GM19372 (cell line): Measurements from ENCODE around the gene ERCC6L.

Experiments used
- ATAC-seq: cut with Tn5 transposase; IDR thresholded peaks from one replicate; pipeline ENCODE4 v1.9.1; 2021; ENCODE audit warnings: mild to moderate bottlenecking, low read depth, moderate library complexity; ENCODE audit not compliant: unreplicated experiment

ERCC6L gene, protein sequence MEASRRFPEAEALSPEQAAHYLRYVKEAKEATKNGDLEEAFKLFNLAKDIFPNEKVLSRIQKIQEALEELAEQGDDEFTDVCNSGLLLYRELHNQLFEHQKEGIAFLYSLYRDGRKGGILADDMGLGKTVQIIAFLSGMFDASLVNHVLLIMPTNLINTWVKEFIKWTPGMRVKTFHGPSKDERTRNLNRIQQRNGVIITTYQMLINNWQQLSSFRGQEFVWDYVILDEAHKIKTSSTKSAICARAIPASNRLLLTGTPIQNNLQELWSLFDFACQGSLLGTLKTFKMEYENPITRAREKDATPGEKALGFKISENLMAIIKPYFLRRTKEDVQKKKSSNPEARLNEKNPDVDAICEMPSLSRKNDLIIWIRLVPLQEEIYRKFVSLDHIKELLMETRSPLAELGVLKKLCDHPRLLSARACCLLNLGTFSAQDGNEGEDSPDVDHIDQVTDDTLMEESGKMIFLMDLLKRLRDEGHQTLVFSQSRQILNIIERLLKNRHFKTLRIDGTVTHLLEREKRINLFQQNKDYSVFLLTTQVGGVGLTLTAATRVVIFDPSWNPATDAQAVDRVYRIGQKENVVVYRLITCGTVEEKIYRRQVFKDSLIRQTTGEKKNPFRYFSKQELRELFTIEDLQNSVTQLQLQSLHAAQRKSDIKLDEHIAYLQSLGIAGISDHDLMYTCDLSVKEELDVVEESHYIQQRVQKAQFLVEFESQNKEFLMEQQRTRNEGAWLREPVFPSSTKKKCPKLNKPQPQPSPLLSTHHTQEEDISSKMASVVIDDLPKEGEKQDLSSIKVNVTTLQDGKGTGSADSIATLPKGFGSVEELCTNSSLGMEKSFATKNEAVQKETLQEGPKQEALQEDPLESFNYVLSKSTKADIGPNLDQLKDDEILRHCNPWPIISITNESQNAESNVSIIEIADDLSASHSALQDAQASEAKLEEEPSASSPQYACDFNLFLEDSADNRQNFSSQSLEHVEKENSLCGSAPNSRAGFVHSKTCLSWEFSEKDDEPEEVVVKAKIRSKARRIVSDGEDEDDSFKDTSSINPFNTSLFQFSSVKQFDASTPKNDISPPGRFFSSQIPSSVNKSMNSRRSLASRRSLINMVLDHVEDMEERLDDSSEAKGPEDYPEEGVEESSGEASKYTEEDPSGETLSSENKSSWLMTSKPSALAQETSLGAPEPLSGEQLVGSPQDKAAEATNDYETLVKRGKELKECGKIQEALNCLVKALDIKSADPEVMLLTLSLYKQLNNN

DNA sequence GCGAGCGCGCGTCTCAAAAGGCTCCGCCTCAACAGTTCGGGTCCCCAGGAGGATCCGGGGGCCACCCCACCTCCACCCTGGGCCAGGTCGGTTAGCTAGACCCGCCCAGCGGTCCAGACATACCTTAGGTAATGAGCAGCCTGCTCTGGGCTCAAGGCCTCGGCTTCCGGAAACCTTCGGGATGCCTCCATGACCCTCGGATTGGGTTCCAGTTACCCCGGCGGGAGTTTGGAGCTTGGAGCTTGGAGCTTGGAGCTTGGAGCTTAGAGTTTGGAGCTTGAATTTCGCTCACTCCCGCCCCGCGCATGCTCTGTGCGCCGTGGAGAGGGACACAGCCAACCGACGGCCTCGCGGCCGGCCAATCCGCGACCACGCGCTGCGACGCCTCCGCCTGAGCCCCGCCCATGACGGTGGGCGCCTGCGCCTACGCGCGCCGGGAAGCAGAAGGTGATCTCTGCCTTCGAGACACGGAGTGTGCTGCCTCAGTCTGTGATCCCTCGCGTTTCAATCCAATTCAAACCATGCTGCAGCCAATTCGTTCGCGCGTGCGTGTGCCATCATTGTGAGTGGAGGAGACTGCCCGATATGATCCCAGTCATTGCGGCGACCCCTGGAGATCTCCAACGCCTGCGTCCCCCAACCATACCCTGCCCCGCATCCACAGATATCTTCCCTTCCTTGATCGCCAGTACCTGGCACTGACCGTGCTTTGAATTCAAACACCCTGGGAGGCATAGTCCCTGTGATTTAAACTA is at the start of gene ERCC6L:
Gene ERCC6L, minus strand, starts transcription at position 307 of the 755 bp plus-strand sequence. Its CDS starts 116 bp downstream, at position 191.
- peak; percentile 95 for ATAC-seq

- no peak for ATAC-seq
Measured at GRCh38 chrX:72282302-72282701, 43.5 kb upstream of the ERCC6L start.

GRCh38 chrX:72280321-72280845 is 41.6 kb upstream of the ERCC6L start:
- ATAC-seq: no peak

GRCh38 chrX:72276478-72276953 is 37.7 kb upstream of the ERCC6L start:
- no peak for ATAC-seq

- ATAC-seq: no peak
Measured at GRCh38 chrX:72274526-72274925, 35.7 kb upstream of the ERCC6L start.

- no peak for ATAC-seq
Measured at GRCh38 chrX:72273718-72274117, 34.9 kb upstream of the ERCC6L start.

GRCh38 chrX:72272868-72273267 is 34.0 kb upstream of the ERCC6L start:
- no peak for ATAC-seq

DNA sequence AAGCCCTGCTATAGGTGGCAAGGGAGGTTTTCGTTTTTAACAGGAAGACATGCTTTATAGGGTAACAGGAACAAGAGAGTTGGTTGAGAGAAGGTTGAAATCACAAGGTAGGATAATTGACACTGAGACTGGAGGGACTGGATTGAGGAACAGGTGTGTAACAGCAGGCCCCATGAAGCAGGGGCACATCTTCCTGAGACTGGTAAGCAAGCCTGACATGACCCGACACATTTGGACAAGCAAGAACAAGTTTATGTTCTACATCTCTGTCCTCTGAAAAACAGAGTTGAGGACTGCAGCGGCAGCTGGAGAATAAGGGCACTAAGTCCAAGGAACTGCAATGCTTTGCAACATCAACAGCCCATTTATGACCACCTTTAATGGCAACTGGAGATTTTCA is 33.0 kb upstream of the ERCC6L start:
- ATAC-seq: no peak

DNA sequence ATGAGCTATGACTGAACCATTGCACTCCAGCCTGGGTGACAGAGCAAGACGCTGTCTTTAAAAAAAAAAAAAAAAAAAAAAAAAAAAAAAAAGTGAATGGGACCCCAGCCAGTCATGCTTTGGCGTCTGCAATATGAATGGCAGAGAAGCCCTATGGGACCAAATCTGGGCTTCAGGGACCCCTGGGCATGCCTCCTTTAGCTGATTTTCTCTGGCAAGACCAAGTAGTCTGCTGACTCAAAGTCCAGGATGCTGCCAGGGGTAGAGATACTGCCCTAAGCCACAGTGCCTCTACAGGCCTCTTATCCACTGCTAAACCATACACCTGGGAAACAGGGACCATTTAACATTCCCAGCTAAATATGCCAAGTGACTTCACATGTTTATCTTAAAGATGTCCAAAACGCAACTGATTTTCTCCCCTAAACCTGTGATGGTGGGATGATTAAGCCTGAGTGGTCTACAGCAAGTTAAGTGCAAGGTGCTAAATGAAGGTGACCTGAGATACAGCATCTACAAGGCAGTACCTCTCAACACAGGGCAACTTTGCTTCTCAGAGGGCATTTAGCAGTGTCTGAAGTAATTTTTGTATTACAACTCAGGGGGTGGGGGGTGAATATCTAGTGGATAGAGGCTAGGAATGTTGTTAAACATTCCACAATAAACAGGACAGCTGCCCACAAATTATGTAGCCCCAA is 32.4 kb upstream of the ERCC6L start:
- no peak for ATAC-seq

DNA sequence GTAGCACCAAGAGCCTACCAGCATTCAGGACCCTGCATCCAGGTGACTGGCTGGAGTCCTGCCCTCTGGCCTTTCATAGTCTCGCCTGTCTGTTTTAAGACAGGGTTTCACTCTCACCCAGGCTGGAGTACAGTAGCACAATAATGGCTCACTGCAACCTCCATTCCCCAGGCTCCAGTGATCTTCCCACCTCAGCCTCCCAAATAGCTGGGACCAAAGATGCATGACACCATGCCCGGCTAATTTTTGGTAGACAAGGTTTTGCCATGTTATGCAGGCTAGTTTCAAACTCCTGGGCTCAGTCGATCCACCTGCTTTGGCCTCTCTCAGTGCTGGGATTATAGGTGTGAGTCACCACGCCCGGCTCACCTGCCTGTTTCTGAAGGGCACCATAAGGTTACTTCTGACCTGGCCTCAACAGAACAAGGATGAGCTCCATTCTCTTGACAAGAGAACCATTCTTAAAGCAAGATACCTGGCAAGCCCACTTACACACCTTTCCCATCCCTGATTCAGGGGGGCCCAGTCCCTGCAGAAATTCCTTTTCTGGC is 31.6 kb upstream of the ERCC6L start:
- ATAC-seq: no peak

DNA sequence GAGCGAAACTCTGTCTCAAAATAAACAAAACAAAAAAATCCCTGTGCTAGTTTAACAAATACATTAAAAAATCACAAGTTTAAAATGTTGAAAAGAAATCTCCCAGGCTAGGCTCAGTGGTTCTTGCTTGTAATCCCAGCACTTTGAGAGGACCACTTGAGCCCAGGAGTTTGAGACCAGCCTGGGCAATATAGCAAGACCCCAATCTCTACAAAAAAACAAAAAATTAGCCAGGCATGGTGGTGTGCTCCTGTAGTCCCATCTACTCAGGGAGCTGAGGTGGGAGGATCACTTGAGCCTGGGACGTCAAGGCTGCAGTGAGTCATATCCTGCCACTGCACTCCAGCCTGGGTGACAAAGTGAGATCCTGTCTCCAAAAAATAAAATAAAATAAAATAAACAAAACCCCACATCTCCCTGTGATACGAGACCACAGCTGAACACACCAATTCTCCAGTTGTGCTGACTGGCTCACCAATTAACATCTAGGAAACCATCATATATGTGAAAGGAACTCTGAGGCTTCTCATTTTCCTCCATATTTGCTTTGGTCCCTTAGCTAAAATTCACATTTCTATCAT is 30.9 kb upstream of the ERCC6L start:
- ATAC-seq: no peak

DNA sequence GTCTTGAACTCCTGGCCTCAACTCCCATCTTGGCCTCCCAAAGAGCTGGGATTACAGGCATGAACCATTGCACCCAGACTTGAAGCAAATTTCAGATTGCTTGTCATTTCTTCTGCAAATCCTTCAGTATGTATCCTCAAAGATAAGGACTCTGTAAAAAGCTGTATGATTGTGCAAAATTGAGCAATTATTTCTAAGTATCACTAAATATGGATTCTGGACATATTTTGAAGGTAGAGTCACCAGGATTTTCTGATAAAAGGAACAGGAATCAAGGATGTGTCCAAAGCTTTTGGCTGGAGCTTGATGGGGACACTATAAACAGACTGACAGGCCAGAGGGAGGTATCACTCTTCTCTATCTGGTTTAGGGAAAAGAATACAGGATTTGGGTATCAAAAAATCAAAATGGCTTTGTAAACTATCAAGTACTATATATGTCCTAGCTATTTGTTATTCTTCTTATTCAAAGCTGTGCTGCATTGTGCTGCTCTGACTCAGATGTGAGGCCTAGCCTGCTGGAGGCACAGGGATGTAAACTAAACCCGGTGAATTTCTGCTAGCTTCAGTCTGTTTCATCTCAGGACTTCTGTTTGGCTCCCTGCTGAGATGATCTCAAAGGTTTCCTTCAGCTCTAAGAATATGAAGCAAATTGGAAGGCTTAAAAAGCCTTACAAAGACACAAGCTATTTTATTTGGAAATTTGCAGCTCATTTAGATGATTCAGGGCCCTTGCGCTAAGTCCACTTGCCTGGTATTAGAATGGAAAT is 30.0 kb upstream of the ERCC6L start:
- ATAC-seq: no peak

DNA sequence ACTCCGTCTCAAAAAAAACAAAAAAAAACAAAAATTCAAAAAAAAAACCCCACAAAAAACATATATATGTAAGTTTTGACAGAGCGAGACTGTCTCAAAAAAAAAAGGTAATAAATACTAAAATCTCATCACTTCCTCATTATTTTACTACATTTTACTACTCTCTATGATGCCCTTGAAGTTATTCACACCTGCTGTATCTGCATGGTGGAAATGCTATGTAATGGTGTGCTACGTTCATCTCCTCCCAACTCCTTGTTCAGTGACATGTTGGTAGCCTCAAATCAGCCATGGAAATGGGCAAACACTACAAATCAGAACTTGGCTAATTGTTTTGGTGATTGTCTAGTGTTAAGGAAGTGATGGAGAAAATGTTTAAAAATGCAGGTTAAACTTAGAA is 26.4 kb upstream of the ERCC6L start:
- no peak for ATAC-seq

GRCh38 chrX:72262077-72262476 is 23.2 kb upstream of the ERCC6L start:
- no peak for ATAC-seq

- no peak for ATAC-seq
Measured at GRCh38 chrX:72260448-72260847, 21.6 kb upstream of the ERCC6L start.

DNA sequence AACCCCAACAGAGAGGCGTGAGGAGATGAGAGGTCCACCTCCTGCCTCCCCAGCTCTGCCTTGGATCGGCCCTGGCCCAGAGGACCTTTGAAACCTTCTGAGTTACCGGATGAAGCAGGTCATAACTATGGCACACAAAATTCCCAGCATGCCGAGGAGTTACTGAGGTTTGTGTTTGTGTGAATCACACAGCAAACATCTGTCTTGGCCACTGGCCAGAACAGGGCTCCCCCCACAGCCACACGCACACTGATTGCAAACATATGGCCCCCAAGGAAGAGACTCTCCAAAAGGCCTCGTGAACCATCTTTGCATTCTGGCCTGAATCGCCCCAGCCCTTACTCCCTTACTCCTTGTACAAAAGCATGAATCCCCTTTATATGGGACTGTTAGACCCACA is 19.3 kb upstream of the ERCC6L start:
- ATAC-seq: no peak

DNA sequence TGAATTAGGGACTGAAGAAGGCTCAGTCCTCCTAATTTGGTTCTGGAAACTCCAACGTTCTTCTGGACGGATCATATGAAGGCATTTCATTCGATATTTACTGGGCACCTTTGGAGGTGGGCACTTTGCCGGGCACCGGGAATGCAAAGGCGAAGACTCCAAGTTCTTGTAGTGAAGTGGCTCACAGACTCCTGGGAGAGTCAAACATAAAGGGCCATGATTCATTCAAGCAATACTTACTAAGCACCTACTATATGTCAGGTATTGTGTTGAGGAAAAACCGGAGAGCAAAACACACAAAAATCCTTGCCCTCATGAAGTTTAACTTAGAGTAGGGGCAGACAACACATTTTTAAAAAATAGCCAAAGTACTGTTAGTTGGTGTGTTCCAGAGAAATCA is 17.0 kb upstream of the ERCC6L start:
- ATAC-seq: no peak

- no peak for ATAC-seq
Measured at GRCh38 chrX:72255445-72255844, 16.6 kb upstream of the ERCC6L start.
